Measurements from ENCODE around the gene ZSCAN10. TPM values are rescaled to one million over a fixed set of nuclear protein-coding genes. Genes with fewer than 3 reads are reported as not detected.

ZSCAN10 gene
- total and polyA plus RNA-seq, 2 experiments from 2014 or later, result 217 to 519 TPM

GRCh38 chr16:3119701-3120408 is 20.8 kb upstream of the ZSCAN10 start:
- Mint-ChIP-seq H3K27me3 (ENCODE audit: insufficient read depth, low read depth, poor library complexity) (peaks cover 7% of the 10 kb centered on the region), H3K27ac (no peak overlapping the region), H3K4me1 (peaks cover 11% of the 10 kb centered on the region), H3K4me3 (no peak overlapping the region), H3K36me3 (ENCODE audit: low read depth) (peaks cover 33% of the 10 kb centered on the region), H3K9me3 (peaks cover 2% of the 10 kb centered on the region; the same call in 2 of the 3 replicates)
- Histone ChIP-seq H3K4me3 (no peak overlapping the region), H3K27ac (ENCODE audit: low read depth) (no peak overlapping the region), H4K20me1 (replicated peaks; ENCODE audit: insufficient read depth) (peaks cover 4% of the 10 kb centered on the region; the same call in 1 of the 2 replicates), H3K4me1 (ENCODE audit: insufficient read depth) (peaks cover 4% of the 10 kb centered on the region; the same call in 1 of the 2 replicates), H3K9me2 (ENCODE audit: insufficient read depth) (no peaks in the 10 kb centered on the region), H3K79me2 (replicated peaks; ENCODE audit: insufficient read depth) (no peaks in the 10 kb centered on the region), H3F3A (replicated peaks; ENCODE audit: low read depth) (peaks cover 20% of the 10 kb centered on the region), H2AFZ (no peak overlapping the region), H3K27me3 (ENCODE audit: insufficient read depth) (no peaks in the 10 kb centered on the region), H3K4me2 (no peak overlapping the region), H3K36me3 (ENCODE audit: insufficient read depth) (peaks cover 9% of the 10 kb centered on the region; the same call in 1 of the 2 replicates)
- DNase-seq (ENCODE audit: low spot score), result no peak
- no peak for TF ChIP-seq CTCF (conservative IDR thresholded peaks at IDR 0.05; ENCODE audit: low read depth in 2 of 2)
- TF ChIP-seq STAT1 (IDR thresholded peaks at IDR 0.05; ENCODE audit: unreplicated experiment), result no peak
- no peak for TF ChIP-seq CREB1 (CRISPR knock-in tag; IDR thresholded peaks at IDR 0.05; ENCODE audit: low read depth)
- TF ChIP-seq EZH2 (IDR thresholded peaks at IDR 0.05; ENCODE audit: low read depth, unreplicated experiment), result no peak
- no peak for TF ChIP-seq REST (IDR thresholded peaks at IDR 0.05; ENCODE audit: unreplicated experiment)
- TF ChIP-seq ZNF331 (CRISPR knock-in tag; IDR thresholded peaks at IDR 0.05; ENCODE audit: low read depth), result no peak
- no peak for TF ChIP-seq ZNF114 (CRISPR knock-in tag; IDR thresholded peaks at IDR 0.05)
- no peak for TF ChIP-seq NANOG (IDR thresholded peaks at IDR 0.05; ENCODE audit: borderline replicate concordance)
- TF ChIP-seq ETS1 (IDR thresholded peaks at IDR 0.05), result no peak
- no peak for ATAC-seq

Measured in GM23338 (cell line).